ENCODE results near the gene USP36. TPM values are rescaled to one million over a fixed set of nuclear protein-coding genes. Genes with fewer than 3 reads are reported as not detected.

Gene USP36
- total and polyA plus RNA-seq, 12 donors = 10.0 to 28.8 (median 24.8) TPM

- Histone ChIP-seq H3K27ac (no peak overlapping the region), H3K4me3 (no peak overlapping the region), H3K9me3 (no peaks in the 10 kb centered on the region), H3K27me3 (no peaks in the 10 kb centered on the region), H3K36me3 (peaks cover 0 to 100% (median 81%) of the 10 kb centered on the region in 9 donors), H3K4me1 (peaks cover 0 to 26% (median 0%) of the 10 kb centered on the region in 9 donors)
- DNase-seq (no peak), ATAC-seq (no peak)
- intact Hi-C loops (cut with DNase I) = no loop called here
- WGBS, 2 donors = 97 to 98% methylated on average over 6 of the region's 6 CpGs
- TF ChIP-seq CTCF (IDR thresholded peaks at IDR 0.05) = no peak
These were observed 11.1 kb downstream of the USP36 start for GRCh38 chr17:78829477-78829876.

DNA sequence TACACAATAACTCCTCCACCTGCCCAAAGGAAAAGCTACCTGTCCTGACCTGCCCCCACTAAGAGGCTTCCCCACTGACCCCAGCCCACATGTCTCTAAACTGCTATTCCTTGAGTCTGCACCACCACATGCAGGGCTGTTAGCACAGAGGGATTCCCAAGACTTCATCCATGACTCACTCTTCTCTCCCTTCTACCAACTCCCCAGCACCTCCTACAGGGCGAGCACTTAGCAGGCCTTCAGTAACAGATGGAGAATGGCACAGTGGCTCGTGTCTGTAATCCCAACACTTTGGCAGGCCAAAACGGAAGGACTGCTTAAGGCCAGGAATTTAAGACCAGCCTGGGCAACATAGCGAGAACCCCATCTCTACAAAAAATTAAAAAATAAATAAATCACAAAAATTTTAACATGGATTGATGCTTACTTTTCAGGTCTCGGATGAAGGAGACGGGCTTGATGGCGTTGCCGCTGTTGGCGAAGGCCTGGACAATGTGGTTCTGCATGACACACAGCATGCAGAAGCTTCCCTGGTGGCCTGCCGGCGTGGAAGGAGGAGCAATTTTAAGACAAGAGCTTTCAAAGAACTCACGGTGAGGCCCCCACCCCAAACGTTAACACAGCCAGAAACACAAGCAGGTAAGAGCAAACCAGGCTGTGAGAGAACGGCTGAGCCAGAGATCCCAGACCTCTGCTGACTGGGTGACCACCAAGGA lies 12.0 kb downstream of the USP36 start:
- H3K4me3 ChIP-seq = no peak overlapping the region
- WGBS, 2 donors = 92 to 95% methylated on average over 14 of the region's 14 CpGs
- intact Hi-C loops (cut with DNase I) = no loop called here
- H3K36me3 ChIP-seq = peaks cover 0 to 100% (median 77%) of the 10 kb centered on the region in 9 donors
- peak in 1 of 9 donors; percentile 33 for TF ChIP-seq CTCF (IDR thresholded peaks at IDR 0.05)
- H3K4me1 ChIP-seq = peaks cover 0 to 26% (median 0%) of the 10 kb centered on the region in 9 donors
- no peak for DNase-seq
- ATAC-seq = no peak
- H3K9me3 ChIP-seq = no peaks in the 10 kb centered on the region
- H3K27me3 ChIP-seq = no peaks in the 10 kb centered on the region
- no peak overlapping the region for H3K27ac ChIP-seq

DNA sequence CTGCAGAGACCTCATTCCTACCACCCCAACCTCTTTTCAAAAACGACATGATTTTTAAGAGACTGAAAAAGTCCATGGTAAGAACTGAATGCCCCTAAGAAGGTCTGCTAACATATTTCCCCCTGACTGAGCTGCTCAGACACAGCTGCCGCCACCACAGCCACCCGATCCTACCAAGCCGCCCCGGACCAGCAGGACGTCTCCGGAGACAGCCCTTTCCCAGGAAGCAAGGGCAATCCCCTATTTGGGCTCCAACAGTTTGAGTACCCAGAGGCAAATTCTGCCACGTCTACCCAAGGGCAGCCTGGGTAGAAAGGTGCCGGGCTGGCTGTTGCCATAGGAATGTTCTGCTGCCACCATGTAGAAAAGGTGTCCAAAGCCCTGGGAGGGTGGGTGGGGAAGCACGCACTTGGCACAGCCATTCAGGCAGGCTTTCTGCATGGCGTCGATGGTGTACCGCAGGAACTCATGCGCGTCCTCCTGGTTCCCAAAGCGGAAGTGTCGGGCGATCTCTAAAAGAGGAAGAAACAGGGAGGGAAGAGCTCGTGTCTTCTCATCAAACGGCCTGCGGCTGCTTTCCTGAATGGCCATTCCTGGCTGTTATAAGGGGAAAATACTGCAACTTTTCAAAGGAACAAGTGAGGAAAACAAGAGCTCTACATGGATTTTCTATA lies 13.6 kb downstream of the USP36 start:
- H3K9me3 ChIP-seq = no peaks in the 10 kb centered on the region
- H3K27ac ChIP-seq = peak overlapping the region in 2 of 10 donors; percentile 44 to 81
- 88 to 91% methylated on average over 21 of the region's 21 CpGs for WGBS, 2 donors
- peaks cover 0 to 100% (median 79%) of the 10 kb centered on the region in 9 donors for H3K36me3 ChIP-seq
- H3K27me3 ChIP-seq = no peaks in the 10 kb centered on the region
- no peak for TF ChIP-seq CTCF (IDR thresholded peaks at IDR 0.05)
- H3K4me3 ChIP-seq = no peak overlapping the region
- peak in 1 of 2 donors; percentile 27 for DNase-seq
- H3K4me1 ChIP-seq = peaks cover 0 to 26% (median 0%) of the 10 kb centered on the region in 9 donors
- peak in 4 of 8 donors; percentile 22 to 47 (median 32) for ATAC-seq
- intact Hi-C loops (cut with DNase I) = no loop called here

GRCh38 chr17:78826421-78826820 lies 14.2 kb downstream of the USP36 start:
- ATAC-seq = no peak
- Histone ChIP-seq H3K36me3 (peaks cover 0 to 100% (median 79%) of the 10 kb centered on the region in 9 donors), H3K27ac (peak overlapping the region in 2 of 10 donors; percentile 44 to 81), H3K4me1 (peaks cover 0 to 26% (median 0%) of the 10 kb centered on the region in 9 donors), H3K9me3 (no peaks in the 10 kb centered on the region), H3K4me3 (no peak overlapping the region), H3K27me3 (no peaks in the 10 kb centered on the region)
- no peak for DNase-seq
- intact Hi-C loops (cut with DNase I) = no loop called here
- no peak for TF ChIP-seq CTCF (IDR thresholded peaks at IDR 0.05)
- WGBS, 2 donors = 84 to 86% methylated on average over 5 of the region's 5 CpGs

Measured in heart right ventricle (tissue), 16 donors.